ENCODE data around the gene TENT4B. TPM values are rescaled to one million over a fixed set of nuclear protein-coding genes. Genes with fewer than 3 reads are reported as not detected.

Gene TENT4B
- total RNA-seq, 1 experiment from 2014 or later, result 28.6 TPM

DNA sequence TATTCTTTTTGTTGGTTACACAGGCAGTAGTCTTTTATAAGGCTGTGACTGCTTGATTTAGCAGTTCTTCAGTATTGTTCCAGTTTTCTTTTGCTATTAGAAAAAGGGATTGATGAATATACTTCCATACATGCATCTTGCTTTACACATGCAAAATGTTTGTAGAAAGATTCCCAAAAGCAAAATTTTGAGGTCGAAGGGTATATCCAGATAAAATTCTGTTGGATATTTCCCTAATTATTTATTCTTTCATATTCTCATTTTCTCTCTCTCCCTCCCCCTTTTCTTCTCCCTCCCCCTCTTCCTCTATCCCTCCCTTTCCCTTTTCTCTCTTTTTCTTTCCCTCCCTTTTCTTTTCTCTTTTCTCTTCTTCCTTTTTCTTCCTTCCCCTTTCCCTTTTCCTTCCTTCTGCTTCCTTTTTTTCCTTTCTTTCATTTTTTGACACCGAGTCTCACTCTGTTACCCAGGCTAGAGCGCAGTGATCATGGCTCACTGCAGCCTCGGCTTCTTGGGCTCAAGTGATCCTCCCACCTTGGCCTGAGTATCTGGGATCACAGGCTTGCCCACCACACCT, 66.4 kb downstream of the TENT4B start:
- H3K27me3 Mint-ChIP-seq (ENCODE audit: insufficient read depth, unreplicated experiment), result no peaks in the 10 kb centered on the region
- peaks cover 39% of the 10 kb centered on the region for H3K36me3 Mint-ChIP-seq (ENCODE audit: insufficient read depth, unreplicated experiment)
- peaks cover 7% of the 10 kb centered on the region for H3K36me3 ChIP-seq (ENCODE audit: control insufficient read depth, insufficient read depth, low read length)
- no peaks in the 10 kb centered on the region for H3K9me3 Mint-ChIP-seq (ENCODE audit: unreplicated experiment)
- no peaks in the 10 kb centered on the region for H3K27me3 ChIP-seq (replicated peaks; ENCODE audit: control insufficient read depth, insufficient read depth, low read length)
- ChIA-PET CTCF (no interaction called here), POLR2A (no interaction called here)
- no peaks in the 10 kb centered on the region for H3K4me1 Mint-ChIP-seq (ENCODE audit: low read depth, unreplicated experiment)
- no peak overlapping the region for H3K4me3 ChIP-seq (ENCODE audit: low read depth, low read length)
- no peak overlapping the region for H3K27ac Mint-ChIP-seq (ENCODE audit: unreplicated experiment)
- H3K9me3 ChIP-seq, result no peaks in the 10 kb centered on the region
- no peaks in the 10 kb centered on the region for H3K4me1 ChIP-seq
- H3K4me3 Mint-ChIP-seq (ENCODE audit: unreplicated experiment), result no peak overlapping the region
- BruUV-seq (replicated peaks), result no TSS peak
- intact Hi-C loops (cut with micrococcal nuclease; ENCODE audit: unreplicated experiment), result no loop called here
- TF ChIP-seq, protein P1, sequence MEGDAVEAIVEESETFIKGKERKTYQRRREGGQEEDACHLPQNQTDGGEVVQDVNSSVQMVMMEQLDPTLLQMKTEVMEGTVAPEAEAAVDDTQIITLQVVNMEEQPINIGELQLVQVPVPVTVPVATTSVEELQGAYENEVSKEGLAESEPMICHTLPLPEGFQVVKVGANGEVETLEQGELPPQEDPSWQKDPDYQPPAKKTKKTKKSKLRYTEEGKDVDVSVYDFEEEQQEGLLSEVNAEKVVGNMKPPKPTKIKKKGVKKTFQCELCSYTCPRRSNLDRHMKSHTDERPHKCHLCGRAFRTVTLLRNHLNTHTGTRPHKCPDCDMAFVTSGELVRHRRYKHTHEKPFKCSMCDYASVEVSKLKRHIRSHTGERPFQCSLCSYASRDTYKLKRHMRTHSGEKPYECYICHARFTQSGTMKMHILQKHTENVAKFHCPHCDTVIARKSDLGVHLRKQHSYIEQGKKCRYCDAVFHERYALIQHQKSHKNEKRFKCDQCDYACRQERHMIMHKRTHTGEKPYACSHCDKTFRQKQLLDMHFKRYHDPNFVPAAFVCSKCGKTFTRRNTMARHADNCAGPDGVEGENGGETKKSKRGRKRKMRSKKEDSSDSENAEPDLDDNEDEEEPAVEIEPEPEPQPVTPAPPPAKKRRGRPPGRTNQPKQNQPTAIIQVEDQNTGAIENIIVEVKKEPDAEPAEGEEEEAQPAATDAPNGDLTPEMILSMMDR (IDR thresholded peaks at IDR 0.05; ENCODE audit: insufficient read depth in 1 of 2, low read depth in 1 of 2, low read length in 1 of 2, severe bottlenecking in 1 of 2, unreplicated experiment in 1 of 2), result no peak
- DNase-seq, result no peak

DNA sequence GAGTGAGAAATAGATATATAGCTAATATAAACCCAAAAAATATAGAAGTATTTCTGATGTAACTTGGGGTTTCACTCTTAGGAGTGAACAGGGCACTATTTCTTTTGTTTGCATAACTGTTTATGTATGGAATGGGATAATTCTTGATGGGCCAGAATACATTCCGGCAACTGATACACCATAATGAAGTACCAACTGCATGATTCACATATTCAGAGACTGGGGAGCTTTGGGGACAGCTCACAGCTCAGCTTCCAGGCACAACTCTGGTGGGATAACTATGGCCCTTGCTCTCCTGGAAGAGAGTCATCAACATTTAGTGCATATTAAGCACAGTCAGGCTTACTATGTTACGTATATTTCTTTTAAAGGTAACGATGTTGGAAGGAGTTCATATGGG, 71.2 kb downstream of the TENT4B start:
- intact Hi-C loops (cut with micrococcal nuclease; ENCODE audit: unreplicated experiment), result no loop called here
- H3K4me3 Mint-ChIP-seq (ENCODE audit: unreplicated experiment), result no peak overlapping the region
- no peak overlapping the region for H3K4me3 ChIP-seq (ENCODE audit: low read depth, low read length)
- ChIA-PET CTCF (no interaction called here), POLR2A (no interaction called here)
- DNase-seq, result no peak
- H3K27ac Mint-ChIP-seq (ENCODE audit: unreplicated experiment), result no peak overlapping the region
- TF ChIP-seq, protein P1 (IDR thresholded peaks at IDR 0.05; ENCODE audit: insufficient read depth in 1 of 2, low read depth in 1 of 2, low read length in 1 of 2, severe bottlenecking in 1 of 2, unreplicated experiment in 1 of 2), result no peak
- H3K9me3 Mint-ChIP-seq (ENCODE audit: unreplicated experiment), result peaks cover 8% of the 10 kb centered on the region
- H3K27me3 ChIP-seq (replicated peaks; ENCODE audit: control insufficient read depth, insufficient read depth, low read length), result no peaks in the 10 kb centered on the region
- peaks cover 5% of the 10 kb centered on the region for H3K36me3 ChIP-seq (ENCODE audit: control insufficient read depth, insufficient read depth, low read length)
- H3K36me3 Mint-ChIP-seq (ENCODE audit: insufficient read depth, unreplicated experiment), result peaks cover 48% of the 10 kb centered on the region
- H3K4me1 ChIP-seq, result no peaks in the 10 kb centered on the region
- no peaks in the 10 kb centered on the region for H3K27me3 Mint-ChIP-seq (ENCODE audit: insufficient read depth, unreplicated experiment)
- no peaks in the 10 kb centered on the region for H3K9me3 ChIP-seq
- BruUV-seq (replicated peaks), result no TSS peak
- no peaks in the 10 kb centered on the region for H3K4me1 Mint-ChIP-seq (ENCODE audit: low read depth, unreplicated experiment)

DNA sequence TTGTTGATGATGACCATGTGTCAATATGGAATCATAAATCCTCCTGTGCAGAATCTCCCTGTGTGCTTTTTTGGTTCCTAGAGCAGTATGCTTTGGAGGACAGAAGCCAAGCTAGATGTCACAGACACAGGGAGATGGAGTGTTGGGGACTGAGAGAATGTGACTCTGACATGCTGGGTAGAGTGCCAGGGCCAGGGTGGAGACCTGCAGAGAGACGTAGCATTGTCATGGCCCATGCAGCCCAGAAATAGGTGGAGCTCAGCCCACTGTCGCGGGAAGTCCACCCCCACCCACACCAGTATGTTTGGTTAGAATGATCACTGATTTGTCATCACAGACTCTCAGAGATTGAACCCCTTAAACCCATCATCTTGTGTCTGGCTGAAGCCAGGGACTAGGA, 74.0 kb downstream of the TENT4B start:
- Mint-ChIP-seq H3K36me3 (ENCODE audit: insufficient read depth, unreplicated experiment) (peaks cover 36% of the 10 kb centered on the region), H3K4me1 (ENCODE audit: low read depth, unreplicated experiment) (no peaks in the 10 kb centered on the region), H3K9me3 (ENCODE audit: unreplicated experiment) (peaks cover 8% of the 10 kb centered on the region), H3K27me3 (ENCODE audit: insufficient read depth, unreplicated experiment) (no peaks in the 10 kb centered on the region), H3K27ac (ENCODE audit: unreplicated experiment) (no peak overlapping the region), H3K4me3 (ENCODE audit: unreplicated experiment) (no peak overlapping the region)
- Histone ChIP-seq H3K4me1 (no peaks in the 10 kb centered on the region), H3K27me3 (replicated peaks; ENCODE audit: control insufficient read depth, insufficient read depth, low read length) (no peaks in the 10 kb centered on the region), H3K4me3 (ENCODE audit: low read depth, low read length) (no peak overlapping the region), H3K9me3 (no peaks in the 10 kb centered on the region), H3K36me3 (ENCODE audit: control insufficient read depth, insufficient read depth, low read length) (peaks cover 2% of the 10 kb centered on the region; the same call in 1 of the 2 replicates)
- ChIA-PET POLR2A (no interaction called here), CTCF (no interaction called here)
- DNase-seq, result no peak
- BruUV-seq (replicated peaks), result no TSS peak
- TF ChIP-seq, protein P1 (IDR thresholded peaks at IDR 0.05; ENCODE audit: insufficient read depth in 1 of 2, low read depth in 1 of 2, low read length in 1 of 2, severe bottlenecking in 1 of 2, unreplicated experiment in 1 of 2), result no peak
- intact Hi-C loops (cut with micrococcal nuclease; ENCODE audit: unreplicated experiment), result no loop called here
